GM19023 (cell line): Measurements from ENCODE around the gene SGPP1.
A peak's percentile ranks its signal among the peaks of the same experiment; 100 is the strongest.
"Not testable (repeated sequence)": the region's sequence is repeated elsewhere in the genome, so short reads cannot be mapped to it uniquely, and the experiment has no call there.

Experiments used
- ATAC-seq: cut with Tn5 transposase; IDR thresholded peaks from one replicate; pipeline ENCODE4 v1.9.1; 2021; ENCODE audit warnings: mild to moderate bottlenecking, moderate library complexity; ENCODE audit not compliant: unreplicated experiment

Gene SGPP1

DNA sequence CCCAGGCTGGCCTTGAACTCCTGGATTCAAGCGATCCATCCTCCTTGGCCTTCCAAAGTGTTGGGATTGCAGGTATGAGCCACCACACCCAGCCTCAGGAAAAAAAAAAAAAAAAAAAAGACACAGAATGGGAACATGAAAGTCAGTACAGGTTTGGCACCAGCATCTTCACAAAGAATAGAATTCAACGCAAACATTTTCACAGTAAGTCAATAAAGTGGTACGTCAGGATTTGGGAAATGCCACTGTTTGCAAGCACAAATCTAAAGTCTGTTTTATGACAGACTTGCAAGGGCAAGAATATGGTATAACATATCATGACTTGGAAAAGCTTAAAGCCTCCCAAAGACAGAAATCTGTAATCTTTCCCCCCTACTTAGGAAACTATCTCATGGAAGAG, 51.2 kb downstream of the SGPP1 start:
- no peak for ATAC-seq

DNA sequence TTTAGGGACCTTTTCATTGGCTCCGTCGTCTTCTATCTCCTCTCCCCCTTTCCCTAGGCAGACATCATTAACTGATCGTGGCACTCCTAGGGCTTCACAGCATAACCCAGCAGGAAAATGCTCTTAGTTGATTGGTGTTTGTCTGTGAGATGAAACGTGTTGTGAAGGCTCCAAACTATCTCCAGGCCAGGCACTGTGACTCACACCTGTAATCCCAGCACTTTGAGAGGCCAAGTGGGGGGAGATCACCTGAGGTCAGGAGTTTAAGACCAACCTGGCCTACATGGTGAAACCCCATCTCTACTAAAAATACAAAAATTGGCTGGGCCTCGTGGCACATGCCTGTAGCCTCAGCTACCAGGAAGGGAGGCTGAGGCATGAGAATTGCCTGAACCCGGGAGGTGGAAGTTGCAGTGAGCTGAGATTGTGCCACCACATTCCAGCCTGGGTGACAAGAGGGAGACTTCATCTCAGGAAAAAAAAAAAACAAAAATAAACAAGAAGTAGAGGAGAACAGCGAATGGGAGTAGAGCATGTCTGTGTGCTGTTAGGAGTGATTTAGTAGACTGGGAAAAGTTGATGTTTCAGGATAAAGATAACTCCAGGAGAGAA, 53.9 kb downstream of the SGPP1 start:
- no peak for ATAC-seq

DNA sequence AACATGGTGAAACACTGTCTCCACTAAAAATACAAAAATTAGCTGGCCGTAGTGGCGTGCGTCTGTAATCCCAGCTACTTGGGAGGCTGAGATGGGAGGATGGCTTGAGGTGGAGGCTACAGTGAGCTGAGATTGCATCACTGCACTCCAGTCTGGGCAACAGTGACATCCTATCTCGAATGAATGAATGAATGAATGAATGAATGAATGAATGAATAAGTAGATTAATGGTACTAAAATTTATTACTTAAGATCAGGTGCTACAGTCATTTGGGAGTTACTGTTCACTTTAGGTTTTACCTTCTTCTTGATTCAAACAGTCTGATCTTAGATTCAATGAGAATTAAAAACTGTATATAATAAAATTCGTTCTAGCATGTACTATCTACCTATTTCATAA, 54.6 kb downstream of the SGPP1 start:
- ATAC-seq, result no peak

DNA sequence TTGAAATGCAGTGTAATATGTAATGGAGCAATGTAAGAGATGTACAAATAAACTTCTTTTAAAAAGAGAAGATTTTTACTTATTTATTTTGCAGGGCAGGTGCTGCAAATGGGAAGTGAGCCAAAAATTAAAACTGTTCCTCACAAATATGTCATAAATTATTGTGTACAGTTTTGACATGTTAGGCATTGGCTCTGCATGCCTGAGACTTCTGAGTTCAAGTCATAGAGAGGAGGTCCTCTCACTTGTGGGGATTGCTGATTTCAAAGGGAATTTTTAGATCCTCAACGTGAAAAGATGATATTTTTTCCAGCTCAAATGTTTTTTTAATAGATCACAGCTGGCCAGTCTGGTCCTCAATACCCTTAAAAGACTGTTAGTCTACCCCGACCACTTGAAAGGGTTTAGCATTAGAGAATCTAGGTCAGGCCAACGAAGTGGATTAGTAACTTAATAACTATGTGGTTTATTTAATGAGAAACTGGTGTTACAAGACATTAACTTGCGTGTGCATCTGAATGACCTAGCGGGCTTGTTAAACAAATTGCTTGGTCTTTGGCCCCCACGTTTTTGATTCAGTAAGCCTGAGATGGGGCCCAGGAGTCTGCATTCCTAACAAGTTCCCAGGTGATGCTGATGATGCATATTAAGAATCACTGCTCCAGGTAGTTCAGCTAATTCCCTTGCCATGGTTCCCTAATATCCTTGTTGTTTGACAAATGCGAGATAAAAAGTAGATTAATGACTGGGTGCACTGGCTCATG, 55.3 kb downstream of the SGPP1 start:
- peak; percentile 74 for ATAC-seq

DNA sequence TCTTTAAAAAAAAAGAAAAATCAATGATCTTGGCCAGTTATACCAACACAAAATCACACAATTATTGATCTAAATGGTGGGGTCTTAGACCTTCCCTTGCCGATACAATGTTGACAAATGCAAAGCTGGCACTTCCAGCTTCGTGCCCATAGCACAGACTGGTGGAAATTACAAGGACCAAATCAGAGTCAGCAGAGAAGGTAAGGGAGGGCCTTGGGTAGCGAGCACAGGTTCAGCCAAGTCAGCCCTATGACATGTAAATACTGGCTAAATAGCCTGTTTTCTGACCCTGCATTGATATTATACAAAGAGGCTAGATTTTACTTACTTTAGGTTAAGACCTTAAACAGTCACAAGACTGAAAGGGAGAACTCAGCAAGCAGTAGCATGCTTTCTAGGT, 55.9 kb downstream of the SGPP1 start:
- ATAC-seq, result peak; percentile 6

DNA sequence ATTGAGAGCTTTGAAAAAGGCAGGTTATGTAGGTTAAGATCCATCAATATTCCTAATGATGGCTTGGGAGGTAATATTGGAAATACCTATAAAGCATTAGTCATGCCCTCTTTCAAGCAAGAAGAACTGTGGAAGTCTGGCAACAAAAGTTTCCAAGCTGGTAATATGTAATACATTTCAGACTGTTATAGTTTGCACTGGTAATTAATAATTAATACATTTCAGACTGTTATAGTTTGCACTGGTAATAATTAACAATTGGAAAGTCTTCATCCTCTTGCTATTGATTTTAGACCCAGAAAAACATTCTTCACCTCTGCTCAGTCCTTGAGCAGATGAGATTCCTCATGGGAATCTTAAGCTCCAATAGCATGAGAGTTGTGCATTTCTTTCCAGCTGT, 57.2 kb downstream of the SGPP1 start:
- no peak for ATAC-seq

DNA sequence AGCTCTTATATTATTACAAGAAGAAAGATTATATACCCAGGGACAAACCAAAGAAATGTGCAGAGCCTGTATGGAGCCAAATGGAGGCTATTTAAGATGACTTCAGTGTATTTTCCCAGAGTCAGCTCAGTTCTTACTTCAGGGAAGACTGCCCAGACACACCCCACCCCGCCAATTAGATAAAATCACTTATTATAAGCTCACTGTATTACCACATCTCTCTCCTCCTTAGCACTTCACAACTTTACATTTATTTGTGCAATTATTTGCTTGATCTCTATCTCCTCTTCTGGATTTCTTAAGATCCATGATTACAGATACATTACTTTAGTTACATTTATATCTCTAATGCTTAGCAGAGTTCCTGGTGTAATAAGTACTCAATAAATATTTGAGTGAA, 61.5 kb downstream of the SGPP1 start:
- no peak for ATAC-seq

DNA sequence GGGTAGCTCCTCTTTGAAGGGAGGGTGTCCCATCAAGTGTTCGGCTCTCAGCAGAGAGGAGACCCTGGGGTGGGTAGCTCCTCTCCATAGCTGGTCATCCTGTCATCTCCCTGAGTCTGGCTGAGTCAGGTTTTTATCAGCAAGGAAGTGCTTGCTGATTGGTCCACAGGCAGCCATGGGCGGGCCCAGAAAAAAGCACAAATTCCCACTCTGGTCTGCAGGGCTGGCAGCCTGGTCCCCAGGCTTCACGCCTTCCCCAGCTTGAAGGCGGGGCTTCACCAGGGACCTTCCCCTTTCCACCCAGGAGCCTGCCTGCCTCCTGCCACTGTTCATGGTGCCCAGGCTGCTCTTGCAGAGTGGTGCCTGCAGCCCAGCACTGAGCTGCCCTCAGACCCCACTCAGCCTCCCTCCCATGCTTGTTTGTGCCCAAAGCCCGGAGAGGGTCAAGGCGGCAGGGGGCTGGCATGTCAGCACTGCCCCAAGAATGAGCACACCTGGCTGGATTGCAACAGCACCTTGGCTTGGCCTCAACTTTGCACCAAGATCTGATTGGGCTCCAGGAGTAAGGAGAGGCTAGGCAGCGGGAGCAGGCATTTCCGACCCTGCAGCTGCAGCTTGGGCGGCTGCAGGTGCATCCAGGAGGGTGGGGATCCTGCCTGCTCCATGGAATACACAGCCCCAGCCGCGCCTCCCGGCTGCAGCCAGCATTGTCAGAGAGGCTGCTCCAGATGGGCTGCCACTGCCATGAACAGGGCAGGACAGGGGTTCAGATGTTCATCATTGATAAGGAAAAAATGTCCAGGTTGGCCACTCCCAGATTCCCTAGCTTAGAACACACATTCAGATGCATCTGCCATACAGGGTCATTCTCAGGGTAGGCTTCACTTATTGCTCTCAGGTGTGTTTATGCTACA, 64.2 kb downstream of the SGPP1 start:
- ATAC-seq, result no peak

DNA sequence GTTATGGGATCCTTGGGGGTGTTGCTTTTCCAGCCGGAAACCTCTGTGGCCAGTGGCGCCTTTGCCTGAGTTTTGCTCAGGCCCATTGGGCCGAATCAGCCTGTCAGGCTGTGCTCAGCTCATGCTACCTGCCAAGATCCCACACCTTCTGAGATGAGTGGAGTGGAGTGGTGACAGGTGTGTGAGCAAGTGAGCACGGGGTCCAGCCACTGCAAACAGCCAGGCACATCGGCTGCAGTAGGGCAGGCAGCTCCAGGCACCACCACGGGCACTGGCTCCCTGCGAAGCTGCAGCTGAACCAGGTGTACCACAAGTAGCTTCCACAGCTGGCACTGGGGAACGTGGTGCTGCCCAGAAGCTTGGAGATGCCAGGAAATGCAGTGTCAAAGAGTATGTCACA, 65.1 kb downstream of the SGPP1 start:
- ATAC-seq, result no peak

DNA sequence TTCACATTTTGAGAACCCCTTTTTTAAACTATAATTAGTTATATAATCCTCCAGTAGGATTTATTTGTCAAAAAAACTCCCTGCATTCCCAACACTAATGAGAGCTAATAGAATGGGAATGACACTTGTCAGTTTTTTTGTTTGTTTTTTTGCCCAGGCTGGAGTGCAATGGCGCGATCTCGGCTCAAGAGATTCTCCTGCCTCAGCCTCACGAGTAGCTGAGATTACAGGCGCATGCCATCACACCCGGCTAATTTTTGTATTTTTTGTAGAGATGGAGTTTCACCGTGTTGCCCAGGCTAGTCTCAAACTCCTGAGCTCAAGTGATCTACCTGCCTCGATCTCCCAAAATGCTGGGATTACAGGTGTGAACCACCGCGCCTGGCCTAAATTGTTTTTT, 66.0 kb downstream of the SGPP1 start:
- ATAC-seq, result not testable (repeated sequence)

DNA sequence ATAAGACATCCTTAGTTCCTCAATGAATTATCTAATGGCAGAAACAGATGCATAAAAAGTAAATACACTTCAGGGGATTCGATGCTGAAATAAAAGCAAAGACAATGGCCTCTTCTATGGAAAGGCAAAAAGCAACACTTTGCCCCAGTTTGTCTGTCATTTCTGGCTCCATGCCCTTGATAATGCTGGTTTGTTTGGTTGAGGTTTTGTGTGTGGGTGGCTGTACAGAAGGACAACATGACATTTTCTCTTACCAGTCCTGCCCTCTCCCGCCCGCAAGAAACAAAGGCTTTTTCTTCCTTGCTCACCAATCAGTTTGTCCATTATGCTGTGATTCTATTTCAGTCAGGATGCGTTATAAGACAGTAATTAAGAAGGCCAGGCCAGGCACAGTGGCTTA, 68.1 kb downstream of the SGPP1 start:
- no peak for ATAC-seq

DNA sequence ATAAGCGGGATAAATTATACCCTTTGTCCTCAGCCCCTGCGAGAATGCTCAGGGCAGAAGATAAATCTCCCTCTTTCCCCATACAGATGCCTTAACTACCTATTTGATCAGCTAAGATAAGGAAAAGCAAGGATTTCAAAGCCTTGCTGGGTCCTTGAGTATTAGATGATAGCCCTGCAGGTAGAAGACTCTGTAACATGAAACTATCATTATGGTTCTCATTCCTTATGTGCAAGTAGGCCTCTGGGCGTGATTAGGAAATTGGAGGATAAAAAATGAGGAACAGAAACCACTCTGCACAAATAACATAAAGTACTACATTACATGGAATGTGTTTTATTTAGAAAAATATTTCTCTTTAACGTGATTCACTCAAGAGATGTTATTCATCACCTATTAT, 71.7 kb downstream of the SGPP1 start:
- no peak for ATAC-seq

DNA sequence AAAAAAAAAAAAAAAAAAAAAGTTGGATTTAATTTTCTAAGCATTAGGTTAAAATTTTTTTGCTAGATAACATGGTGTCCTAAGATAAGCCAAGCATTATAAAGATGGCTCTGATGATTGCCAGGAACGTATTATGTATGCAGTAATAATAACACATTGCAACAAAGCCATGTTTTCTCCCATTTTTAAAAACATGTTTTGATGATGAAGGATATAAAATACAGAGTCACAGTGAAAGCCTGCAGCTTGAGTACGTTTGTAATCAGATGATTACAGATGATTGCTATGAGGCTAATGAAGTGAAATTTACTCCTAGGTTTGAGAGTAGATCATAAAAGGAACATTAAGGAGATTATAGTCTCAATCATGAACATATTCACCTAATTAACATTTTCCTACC, 72.9 kb downstream of the SGPP1 start:
- ATAC-seq, result no peak

DNA sequence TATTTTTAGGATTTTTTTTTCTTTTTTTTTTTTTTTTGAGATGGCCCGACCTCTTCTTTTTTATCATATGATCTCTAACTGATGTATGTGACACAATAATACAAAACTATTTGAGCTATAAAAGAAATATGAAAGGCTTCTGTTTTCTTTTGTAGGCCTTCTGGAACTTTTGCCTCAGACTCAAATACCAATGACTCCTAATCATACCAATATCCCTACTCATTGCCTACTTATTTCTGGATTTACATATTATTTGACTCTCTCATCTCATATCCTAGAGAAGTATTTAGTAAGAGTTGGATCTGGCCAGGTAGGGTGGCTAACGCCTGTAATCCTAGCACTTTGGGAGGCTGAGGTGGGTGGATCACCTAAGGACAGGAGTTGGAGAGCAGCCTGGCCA, 73.5 kb downstream of the SGPP1 start:
- no peak for ATAC-seq

DNA sequence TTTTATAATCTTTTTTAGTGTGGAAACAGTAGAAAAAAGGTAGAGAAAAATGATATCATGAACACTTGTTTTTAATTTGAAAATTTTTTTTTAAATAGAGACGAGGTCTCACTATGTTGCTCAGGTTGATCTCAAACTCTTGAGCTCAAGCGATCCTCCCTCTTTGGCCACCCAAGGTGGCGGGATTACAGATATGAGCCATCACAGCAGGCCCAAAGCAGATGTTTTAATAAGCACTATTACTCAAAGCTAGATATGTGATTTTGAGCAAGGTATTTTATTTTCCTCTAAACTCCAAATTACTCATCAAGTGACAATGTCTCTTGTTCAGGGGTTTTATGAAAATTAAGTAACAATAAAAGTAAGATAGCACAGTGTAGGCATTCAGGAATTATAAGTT, 75.5 kb downstream of the SGPP1 start:
- ATAC-seq, result no peak

DNA sequence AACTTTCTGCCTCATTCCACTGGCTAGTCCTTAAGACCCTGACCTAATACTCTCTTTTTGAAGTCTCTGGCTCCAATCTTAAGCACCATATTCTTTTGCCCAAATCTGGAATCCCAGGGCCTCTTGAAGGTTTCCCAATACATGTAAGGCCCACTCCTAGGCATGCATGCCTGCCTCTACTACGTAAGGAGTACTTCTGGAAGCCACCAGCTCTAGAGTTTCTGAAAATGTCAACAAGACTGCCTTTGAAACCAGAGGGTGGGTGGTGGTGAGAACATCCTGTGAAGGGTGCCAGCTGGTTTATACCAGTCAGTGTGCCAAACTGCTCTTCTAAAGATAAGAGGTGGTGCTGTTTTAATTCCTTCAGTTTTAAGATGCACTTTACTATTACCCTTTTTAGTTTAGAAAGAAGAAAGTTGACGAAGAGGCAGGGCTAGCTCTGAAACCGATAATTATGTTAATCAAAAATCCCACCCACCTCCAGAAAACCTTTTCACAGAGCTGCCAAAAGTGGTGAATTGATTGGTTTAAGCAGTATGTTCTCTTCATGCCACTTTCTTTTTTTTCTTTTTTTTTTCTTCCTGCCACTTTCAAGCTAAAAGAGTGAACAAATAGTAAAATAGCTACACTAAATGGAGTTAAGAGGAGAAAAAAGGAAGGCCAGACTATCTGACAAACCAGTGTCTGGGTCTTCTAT, 77.5 kb downstream of the SGPP1 start:
- ATAC-seq, result peak; percentile 56

DNA sequence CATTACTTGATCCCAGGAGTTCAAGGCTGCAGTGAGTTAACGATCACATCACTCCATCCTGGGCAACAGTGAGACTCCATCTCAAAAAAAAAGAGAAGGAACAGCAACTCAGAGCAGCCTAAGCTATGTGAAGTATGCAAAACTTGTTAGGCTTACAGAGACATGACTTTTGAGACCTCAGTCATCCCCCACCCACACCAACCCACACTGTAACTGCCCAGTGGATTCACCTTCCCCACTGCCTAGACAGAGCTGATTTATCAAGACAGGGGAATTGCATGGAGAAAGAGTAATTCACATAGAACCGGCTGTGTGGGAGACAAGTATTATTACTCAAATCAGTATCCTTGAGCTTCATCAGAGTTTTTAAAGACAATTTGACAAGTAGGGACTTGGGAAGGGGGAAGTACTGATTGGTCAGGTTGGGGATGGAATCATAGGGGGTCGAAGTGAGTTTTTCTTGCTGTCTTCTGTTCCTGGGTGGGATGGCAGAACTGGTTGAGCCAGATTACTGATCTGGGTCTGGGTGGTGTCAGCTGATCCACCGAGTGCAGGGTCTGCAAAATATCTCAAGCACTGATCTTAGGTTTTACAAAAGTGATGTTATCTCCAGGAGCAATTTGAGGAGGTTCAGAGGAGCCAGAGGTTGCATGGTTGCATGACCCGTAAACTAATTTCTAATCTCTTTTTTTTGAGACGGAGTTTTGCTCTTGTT, 80.0 kb downstream of the SGPP1 start:
- ATAC-seq, result peak; percentile 86

DNA sequence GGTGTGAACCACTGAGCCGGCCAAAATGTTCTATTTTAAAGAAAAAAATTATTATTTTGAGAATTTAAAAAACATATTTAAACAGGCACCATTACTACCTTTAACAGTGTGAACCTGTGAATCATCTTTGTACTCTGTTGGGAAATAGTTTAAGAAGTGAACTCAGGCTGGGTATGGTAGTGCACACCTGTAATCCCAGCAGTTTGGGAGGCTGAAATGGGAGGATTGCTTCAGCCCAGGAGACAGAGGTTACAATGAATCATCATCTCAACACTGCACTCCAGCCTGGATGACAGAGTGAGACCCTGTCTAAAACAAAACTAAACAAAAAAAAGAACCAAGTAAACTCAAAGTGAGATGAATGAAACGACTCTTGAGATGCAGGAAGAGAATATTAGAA, 83.1 kb downstream of the SGPP1 start:
- ATAC-seq, result no peak

DNA sequence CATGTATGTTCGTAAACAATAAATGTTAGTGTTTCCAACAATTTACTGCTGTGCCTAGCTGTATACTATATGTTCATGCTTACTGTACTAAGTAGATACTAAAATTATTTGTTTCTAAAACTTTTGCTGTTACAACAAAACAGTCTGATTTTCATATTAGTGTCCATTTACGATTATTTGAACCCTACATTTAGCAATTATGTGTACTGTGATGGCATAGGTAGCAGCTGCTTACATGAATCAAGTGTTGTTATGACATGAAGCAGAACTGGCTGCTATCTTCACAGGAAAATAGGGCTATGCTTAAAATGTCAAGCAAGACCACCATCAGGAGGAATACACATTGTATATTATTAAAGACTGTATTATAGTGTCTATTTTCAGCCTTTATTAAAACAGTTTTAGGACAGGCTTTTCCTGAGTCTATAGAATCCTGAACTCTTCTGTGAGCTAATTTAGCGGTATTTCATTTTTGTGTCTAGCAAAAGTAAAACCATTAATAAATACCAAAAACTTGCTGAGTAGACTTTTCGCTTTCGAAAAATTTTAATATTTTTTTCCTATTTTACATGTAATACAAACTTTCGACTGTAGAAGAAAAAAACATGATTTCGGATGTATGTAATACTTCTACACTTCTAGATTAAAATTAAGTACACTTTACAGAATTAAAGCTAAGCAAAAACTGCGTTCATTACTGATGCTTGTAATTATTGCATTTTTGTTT, 85.0 kb downstream of the SGPP1 start:
- ATAC-seq, result no peak

DNA sequence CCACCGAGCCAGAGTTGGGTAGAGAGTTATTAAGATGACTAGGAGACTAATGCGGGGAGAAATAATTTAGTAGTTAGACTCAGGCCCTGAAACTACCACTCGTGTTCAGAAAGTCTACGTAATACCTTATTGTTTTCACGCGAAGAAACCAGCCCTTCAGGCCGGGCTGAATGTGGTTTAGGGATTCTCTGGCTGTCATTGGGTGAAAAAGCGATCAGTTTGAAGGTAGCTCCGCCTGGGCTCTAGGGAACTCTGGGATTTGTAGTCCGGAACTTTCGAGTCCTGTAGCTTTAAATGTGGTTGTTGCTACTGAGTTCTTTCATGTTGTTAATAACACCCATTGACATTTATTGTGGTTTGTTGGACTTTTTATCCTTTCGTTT, 85.6 kb downstream of the SGPP1 start:
- ATAC-seq, result peak; percentile 56
